Activated CD4-positive, alpha-beta T cell treated with anti-CD3 and anti-CD28 coated beads, Interleukin-2, amount 50 U/mL, for 16 hours (primary cell): ENCODE measurements around the gene PPARD.

ENCODE experiments used
- DNase-seq: peaks from one replicate; pipeline ENCODE4 v3.0.0-alpha.2; 2020

PPARD gene

GRCh38 chr6:35358086-35358485 lies 15.7 kb downstream of the PPARD start:
- DNase-seq: no peak

GRCh38 chr6:35359346-35359743 lies 17.0 kb downstream of the PPARD start:
- DNase-seq: no peak

- DNase-seq: no peak
These were observed 17.5 kb downstream of the PPARD start for GRCh38 chr6:35359744-35360348.

GRCh38 chr6:35360349-35361138 lies 18.2 kb downstream of the PPARD start:
- no peak for DNase-seq

DNA sequence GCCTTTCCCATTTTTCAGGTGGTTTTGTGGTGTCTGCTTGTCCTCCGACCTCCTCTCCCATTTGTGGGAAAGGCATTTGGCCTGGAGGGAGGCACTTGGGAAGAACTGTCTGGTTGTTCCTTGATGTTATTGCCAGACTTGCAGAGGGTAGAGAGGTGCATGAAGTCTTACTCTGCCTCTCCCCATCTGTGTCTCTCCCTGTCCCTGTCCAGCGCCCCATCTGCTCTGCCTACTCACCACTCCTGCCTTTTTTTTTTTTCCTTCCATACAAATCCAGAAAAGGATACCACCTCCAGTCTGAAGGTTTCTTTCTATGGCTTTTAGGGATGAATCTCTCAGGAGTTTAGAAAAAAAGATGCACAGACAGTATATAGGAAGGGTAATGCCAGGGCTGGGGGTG lies 19.8 kb downstream of the PPARD start:
- DNase-seq: no peak

GRCh38 chr6:35363293-35363750 lies 21.0 kb downstream of the PPARD start:
- no peak for DNase-seq

- DNase-seq: no peak
These were observed 23.3 kb downstream of the PPARD start for GRCh38 chr6:35365594-35366203.

- no peak for DNase-seq
These were observed 23.8 kb downstream of the PPARD start for GRCh38 chr6:35366204-35366596.

GRCh38 chr6:35367646-35368037 lies 25.3 kb downstream of the PPARD start:
- no peak for DNase-seq

DNA sequence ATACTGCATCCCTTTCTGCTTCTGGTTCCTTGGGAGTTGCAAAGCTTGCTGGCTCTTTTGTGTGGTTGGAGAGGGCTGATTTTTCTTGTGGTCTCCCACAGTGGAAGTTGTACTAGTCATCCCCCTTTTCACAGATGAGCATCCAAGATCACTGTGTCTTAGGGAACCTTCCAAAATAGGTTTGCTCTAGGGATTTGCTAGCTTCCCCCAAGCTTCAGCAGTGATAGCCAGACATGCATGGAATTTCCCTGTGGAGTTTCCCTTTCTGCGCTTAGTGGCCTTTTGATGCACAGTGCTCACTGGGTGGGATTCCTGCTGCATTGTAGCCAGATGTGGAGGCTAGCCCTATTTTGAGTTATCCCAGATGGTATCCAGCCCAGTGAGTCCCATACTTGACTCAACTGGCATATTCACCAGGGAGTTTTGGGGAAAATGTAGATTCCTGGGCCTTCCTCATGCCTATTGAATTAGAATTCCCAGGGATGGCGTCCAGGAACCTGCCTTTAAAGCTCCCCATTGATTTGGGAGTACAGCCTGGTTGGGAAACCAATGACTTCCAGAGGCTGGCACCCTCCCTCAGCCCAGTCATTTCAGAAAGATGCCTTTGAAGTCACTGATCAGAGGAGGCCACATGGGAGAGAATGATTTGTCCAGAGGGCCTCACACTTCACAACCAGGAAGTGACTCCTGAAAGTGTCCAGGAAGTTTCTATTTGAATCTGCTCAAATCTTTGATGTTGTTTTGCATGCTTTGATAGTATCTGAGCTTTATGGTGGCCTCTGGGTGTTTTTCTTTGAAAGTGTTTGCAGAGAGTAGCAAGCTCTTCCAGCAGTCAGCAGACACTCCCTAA lies 25.9 kb downstream of the PPARD start:
- peak; percentile 86 for DNase-seq

DNA sequence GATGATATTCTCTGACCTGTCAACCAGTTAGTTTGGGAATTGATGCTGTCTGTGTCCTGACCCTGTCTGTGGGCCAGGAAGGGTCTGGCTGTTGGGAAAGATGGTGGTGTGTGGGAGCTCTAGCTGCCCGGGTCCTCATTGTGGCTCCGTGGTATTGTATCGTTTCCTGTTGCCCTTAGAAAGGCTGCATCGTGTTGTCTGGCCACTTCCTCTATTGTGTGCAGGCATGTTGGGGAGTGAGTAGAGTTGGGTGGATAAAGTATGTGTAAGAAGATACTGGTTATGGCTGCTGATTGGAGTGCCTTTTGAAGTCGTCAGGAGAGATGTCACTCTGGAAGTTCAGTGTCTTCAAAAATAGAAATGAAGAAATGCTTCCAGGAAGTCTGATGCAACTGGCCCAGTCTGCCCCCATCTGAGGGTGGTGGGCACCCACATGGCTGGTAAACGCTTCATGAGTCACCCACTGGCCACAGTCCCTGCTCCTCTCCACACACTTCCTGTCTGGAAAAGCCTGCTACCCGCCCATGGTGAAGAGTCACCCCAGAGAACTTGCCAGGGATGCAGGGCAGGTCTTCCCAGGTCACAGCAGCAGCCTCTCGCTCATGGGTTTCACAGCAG lies 27.9 kb downstream of the PPARD start:
- DNase-seq: peak; percentile 59

DNA sequence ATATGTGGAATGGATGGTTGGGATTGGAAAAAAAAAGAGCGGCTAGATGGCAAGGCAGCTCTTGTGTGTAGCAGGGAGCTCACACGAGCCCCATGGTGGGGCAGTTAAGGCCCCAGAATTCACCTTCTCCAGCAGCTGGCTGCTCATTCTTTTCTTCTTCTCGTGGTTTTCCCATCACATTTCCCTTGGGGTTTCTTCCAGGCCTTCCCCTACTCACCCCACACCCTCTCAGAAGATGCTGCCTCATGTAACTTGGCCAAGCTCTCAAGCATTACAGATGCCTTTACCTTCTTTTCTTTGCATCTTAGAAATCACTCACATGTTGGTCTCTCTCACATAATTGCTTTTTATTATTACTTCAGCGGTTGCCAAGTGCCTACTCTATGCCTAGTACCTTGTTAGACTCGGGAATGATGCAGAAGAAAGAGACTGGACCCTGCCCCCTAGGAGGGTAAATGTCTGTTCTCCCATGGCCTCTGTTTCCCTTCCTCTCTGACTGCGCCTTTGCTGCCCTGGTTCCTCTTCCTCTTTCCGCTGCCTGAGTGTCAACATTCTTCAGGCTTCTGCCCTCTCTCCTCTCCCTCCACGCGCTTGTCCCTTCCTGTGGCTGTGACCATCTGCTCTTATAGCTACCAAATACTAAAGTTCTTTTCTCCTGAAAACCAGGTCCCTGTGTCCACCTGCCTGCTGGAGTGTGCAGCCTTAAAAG lies 28.6 kb downstream of the PPARD start:
- no peak for DNase-seq

DNA sequence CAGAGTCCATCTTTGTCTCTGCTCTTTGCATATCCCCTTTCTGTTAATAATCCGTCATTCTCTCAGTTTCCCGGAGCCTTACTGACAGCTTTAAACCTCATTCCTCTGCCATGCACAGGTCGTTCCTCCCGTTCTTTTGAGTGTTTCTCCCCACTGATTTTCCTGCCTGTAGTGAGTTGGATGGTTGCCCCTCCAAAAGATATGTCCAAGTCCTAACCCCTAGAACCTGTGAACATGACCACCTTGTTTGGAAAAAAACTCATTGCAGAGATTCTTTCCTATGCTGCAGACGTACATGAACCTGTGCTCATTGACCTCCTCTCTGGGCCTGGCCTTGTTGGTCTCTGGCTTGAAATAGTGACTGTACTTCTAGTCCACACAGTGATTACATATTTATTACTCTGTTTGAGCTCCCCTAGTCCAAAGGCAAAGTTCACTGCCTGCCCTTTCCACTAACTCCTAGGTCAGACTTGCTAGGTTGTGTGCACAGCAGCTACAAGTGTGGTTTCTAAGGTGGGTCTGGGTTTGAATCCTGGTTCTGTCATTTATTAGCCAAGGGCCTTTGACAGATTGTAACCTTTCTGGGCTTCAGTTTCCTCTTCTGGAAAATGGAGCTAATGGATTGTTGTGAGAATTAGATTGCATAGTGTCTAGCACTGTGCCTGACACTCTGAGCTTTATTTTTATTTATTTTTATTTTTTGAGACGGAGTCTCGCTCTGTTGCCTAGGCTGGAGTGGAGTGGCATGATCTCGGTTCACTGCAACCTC lies 29.3 kb downstream of the PPARD start:
- DNase-seq: no peak

- DNase-seq: no peak
These were observed 30.3 kb downstream of the PPARD start for GRCh38 chr6:35372633-35373032.

GRCh38 chr6:35376281-35376680 lies 33.9 kb downstream of the PPARD start:
- no peak for DNase-seq

- DNase-seq: no peak
These were observed 34.6 kb downstream of the PPARD start for GRCh38 chr6:35377002-35377401.

DNA sequence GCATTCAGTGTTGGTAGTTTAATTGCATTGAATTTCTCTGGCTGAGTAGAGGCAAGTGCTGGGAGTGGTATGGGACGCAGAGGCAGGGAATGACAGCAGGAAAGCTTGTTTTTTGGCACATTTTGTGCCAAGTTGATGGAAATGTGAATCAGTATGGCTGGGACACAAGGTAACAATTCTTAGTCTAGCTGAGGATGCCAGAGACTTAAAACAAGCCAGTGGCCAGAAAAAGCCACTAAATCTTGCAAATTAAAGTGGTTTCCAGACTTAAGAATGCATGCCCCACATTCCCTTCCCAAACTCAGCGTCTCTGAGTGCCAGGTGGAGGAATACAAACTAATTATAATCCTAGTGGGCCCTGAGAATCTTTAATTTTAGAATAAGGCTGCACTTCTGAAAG lies 35.9 kb downstream of the PPARD start:
- DNase-seq: no peak

- DNase-seq: no peak
These were observed 38.8 kb downstream of the PPARD start for GRCh38 chr6:35381132-35381531.

- no peak for DNase-seq
These were observed 39.7 kb downstream of the PPARD start for GRCh38 chr6:35382015-35382414.

DNA sequence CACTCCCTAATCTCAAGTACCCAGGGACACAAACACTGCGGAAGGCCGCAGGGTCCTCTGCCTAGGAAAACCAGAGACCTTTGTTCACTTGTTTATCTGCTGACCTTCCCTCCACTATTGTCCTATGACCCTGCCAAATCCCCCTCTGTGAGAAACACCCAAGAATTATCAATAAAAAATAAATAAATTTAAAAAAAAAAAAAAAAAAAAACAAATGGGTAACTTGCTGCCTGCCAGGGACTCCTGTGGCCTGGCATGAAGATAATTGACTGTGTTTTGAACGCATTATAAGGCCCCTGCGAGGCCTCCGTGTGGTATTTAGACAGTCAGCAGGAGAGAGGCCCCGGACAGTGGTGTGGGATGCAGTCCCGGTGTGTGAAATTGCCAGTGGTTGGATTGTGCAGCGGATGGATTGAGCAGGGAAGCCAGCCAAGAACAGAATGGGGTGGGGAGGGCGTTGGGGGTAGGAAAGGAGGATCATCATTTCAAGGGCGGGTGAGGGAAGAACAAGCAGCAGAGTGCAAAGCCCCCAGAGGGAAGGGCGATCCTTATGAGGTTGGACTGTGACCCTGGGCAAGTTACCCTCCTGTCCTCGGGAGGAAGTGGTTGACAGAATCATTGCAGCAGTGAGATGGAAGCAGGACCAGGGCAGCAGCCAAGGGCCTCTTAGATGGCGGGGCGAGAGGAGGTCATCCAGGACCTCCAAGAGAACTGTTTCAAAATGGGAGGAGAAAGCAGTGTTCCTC lies 43.3 kb downstream of the PPARD start:
- no peak for DNase-seq

GRCh38 chr6:35386989-35387388 lies 44.6 kb downstream of the PPARD start:
- no peak for DNase-seq
